Loucy (cell line): ENCODE results near the gene LAMC3.

ENCODE experiments used
- EZH2phosphoT487 ChIP-seq: fragments of 200-600 bp; IDR thresholded peaks from 2 replicates; pipeline ENCODE4 v1.6.1; 2018; ENCODE audit warnings: antibody characterized with exemption, mild to moderate bottlenecking, moderate library complexity, borderline replicate concordance
- TF ChIP-seq, protein P1 (sequence below): fragments of 200-600 bp; sonication (generic); conservative IDR thresholded peaks from 2 replicates; pipeline ENCODE4 v1.5.1; 2014; ENCODE audit warnings: mild to moderate bottlenecking, antibody characterized with exemption, low read length

DNA sequence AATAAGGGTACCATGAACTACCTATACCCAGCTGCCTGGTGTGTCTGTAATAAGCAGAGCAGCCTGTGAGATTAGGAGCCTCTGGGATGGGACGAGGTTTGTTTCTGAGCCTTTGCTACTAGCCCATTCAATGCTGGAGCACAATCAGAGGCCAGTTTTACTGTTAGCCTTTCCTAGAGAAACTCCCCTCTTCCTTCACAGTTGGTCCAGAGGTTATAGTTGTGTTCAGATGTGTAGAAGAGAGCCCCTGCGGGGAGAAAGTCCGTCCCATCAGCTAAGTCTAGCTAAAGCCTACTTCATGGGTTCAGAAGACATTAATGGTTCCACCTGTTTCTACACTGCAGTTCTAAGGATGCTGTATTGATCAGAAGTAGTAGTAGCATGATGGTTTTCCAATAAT is 133.2 kb downstream of the LAMC3 start:
- TF ChIP-seq, protein P1, sequence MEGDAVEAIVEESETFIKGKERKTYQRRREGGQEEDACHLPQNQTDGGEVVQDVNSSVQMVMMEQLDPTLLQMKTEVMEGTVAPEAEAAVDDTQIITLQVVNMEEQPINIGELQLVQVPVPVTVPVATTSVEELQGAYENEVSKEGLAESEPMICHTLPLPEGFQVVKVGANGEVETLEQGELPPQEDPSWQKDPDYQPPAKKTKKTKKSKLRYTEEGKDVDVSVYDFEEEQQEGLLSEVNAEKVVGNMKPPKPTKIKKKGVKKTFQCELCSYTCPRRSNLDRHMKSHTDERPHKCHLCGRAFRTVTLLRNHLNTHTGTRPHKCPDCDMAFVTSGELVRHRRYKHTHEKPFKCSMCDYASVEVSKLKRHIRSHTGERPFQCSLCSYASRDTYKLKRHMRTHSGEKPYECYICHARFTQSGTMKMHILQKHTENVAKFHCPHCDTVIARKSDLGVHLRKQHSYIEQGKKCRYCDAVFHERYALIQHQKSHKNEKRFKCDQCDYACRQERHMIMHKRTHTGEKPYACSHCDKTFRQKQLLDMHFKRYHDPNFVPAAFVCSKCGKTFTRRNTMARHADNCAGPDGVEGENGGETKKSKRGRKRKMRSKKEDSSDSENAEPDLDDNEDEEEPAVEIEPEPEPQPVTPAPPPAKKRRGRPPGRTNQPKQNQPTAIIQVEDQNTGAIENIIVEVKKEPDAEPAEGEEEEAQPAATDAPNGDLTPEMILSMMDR: no peak
- TF ChIP-seq EZH2phosphoT487: no peak
